Natural killer cell (primary cell): ENCODE measurements around the gene ELMO3. TPM values are rescaled to one million over a fixed set of nuclear protein-coding genes. Genes with fewer than 3 reads are reported as not detected.

ENCODE experiments used
- ATAC-seq, 3 donors: fragments of 150-1000 bp in 2 of 3; fragments of 200-7000 bp in 1 of 3; cut with Tn5 transposase; 1 replicate in 1 of 3; 2 replicates in 2 of 3; pipeline ENCODE4 v1.10.0; 2021; ENCODE audit warnings: mild to moderate bottlenecking in 2 of 3, moderate library complexity in 2 of 3
- DNase-seq, 2 donors: peaks; one replicate each; pipeline versions ENCODE4 v3.0.0 to v3.0.0-alpha.2; 2013 to 2021; ENCODE audit warnings: mixed read lengths in 1 of 2
- H3K27ac ChIP-seq: one replicate; pipeline ENCODE4 v1.5.1; 2013; ENCODE audit warnings: mild to moderate bottlenecking, low read length
- H3K27me3 ChIP-seq: one replicate; pipeline ENCODE4 v1.6.1; 2013; ENCODE audit warnings: low read length; ENCODE audit not compliant: control insufficient read depth, insufficient read depth
- H3K36me3 ChIP-seq: one replicate; pipeline ENCODE4 v1.6.1; 2013; ENCODE audit warnings: low read length; ENCODE audit not compliant: control insufficient read depth, insufficient read depth
- H3K4me1 ChIP-seq: one replicate; pipeline ENCODE4 v1.6.1; 2013; ENCODE audit warnings: low read length; ENCODE audit not compliant: control insufficient read depth, insufficient read depth
- H3K4me3 ChIP-seq: one replicate; pipeline ENCODE4 v1.5.1; 2013; ENCODE audit warnings: low read length
- H3K9me3 ChIP-seq: one replicate; pipeline ENCODE4 v1.6.1; 2013; ENCODE audit warnings: low read length; ENCODE audit not compliant: control insufficient read depth, insufficient read depth
- H3K27ac Mint-ChIP-seq, 2 donors: one replicate each; pipeline ENCODE4 v1.8.0; 2022; ENCODE audit warnings: mild to moderate bottlenecking in 2 of 2, mixed read lengths in 2 of 2, moderate library complexity in 1 of 2
- H3K27me3 Mint-ChIP-seq, 2 donors: one replicate each; pipeline ENCODE4 v1.8.0; 2022; ENCODE audit warnings: low read depth in 2 of 2, mixed read lengths in 2 of 2
- H3K36me3 Mint-ChIP-seq: one replicate; pipeline ENCODE4 v1.8.0; 2022; ENCODE audit warnings: mixed read lengths
- H3K4me1 Mint-ChIP-seq, 2 donors: one replicate each; pipeline ENCODE4 v1.8.0; 2022; ENCODE audit warnings: mixed read lengths in 2 of 2
- H3K4me3 Mint-ChIP-seq: one replicate; pipeline ENCODE4 v1.8.0; 2022; ENCODE audit warnings: mild to moderate bottlenecking, moderate library complexity, mixed read lengths
- H3K9me3 Mint-ChIP-seq, 2 donors: one replicate each; pipeline ENCODE4 v1.8.0; 2022; ENCODE audit warnings: mixed read lengths in 2 of 2
- CTCF ChIP-seq: fragments of 200-600 bp; IDR thresholded peaks from one replicate; pipeline ENCODE4 v1.8.0; 2022; ENCODE audit warnings: antibody characterized with exemption
- WGBS: methylation state at CpG from one replicate; pipeline ENCODE4 v1.1.7; 2013; ENCODE audit warnings: missing lambda C conversion rate; ENCODE audit not compliant: insufficient coverage; 5-methylcytosine and 5-hydroxymethylcytosine counted together
- intact Hi-C: fragments of 100-400 bp; cut with micrococcal nuclease; formaldehyde crosslinking; loops from one replicate; pipeline ENCODE4 v1.14.2; 2022
- total RNA-seq, 4 donors: library from RNA; stranded (reverse); fragments of 120-200 nt in 1 of 4; gene quantifications; one replicate each; pipeline versions ENCODE4 v1.2.3 to v1.2.4, GENCODE V29; 2013 to 2022

Gene ELMO3
- total RNA-seq, 3 donors from 2014 or later (not counting 1 experiment from before 2014, with no cell fraction given) = 1.9 to 3.3 (median 2.3) TPM

DNA sequence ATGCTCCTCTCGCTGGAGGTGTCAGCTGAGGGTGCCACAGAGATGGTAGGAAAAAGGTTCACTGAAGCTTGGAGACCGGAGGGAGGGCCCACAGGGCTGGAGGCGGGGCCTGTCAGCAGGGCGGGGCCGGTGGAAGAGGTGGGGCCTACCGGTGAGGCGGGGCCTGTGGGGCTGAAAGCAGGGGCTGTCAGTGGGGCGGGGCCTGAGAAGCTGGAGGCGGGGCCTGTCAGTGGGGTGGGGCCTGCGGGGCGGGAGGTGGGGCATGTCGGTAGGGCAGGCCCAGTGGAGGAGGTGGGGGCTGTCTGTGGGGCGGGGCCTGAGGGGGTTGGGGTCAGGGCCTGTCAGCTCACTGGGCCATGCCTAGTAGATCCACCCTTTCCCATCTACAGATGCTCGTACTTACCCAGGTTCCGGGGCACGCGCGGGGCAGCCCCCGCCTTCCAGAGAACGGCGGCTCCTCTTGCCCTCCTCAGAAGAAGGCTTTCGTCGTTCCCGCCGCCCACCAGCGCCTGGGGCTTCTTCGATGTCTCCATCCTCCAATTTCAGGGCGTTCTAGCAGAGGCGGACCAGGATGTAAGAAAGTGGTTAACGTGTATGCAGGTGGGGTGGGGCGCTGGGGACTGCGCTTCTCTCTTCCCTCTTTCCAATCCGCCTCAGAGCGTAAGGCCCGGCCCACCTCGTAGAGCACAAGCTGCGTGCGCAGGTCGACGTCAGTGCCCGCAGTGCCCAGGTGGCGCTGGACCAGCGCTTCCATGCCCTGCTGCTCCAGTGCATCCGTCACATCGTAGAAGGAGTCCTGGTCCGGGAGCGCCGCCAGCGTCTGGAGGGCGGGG is 37.8 kb downstream of the ELMO3 start:
- no peak for TF ChIP-seq CTCF
- Histone ChIP-seq H3K36me3 (peaks cover 47% of the 10 kb centered on the region), H3K27me3 (no peaks in the 10 kb centered on the region), H3K27ac (peak overlapping the region; percentile 12), H3K4me1 (no peaks in the 10 kb centered on the region), H3K4me3 (no peak overlapping the region), H3K9me3 (no peaks in the 10 kb centered on the region)
- H3K27me3 Mint-ChIP-seq = no peaks in the 10 kb centered on the region
- H3K4me1 Mint-ChIP-seq = peaks cover 6 to 29% of the 10 kb centered on the region in 2 donors
- H3K4me3 Mint-ChIP-seq = no peak overlapping the region
- no peaks in the 10 kb centered on the region for H3K36me3 Mint-ChIP-seq
- peak overlapping the region; percentile 30 to 63 for H3K27ac Mint-ChIP-seq
- no peaks in the 10 kb centered on the region for H3K9me3 Mint-ChIP-seq
- intact Hi-C loops = no loop called here
- 94% methylated on average over 49 of the region's 50 CpGs for WGBS
- DNase-seq = peak; percentile 50 to 78
- peak; percentile 83 to 94 (median 90) for ATAC-seq

- H3K4me3 ChIP-seq = no peak overlapping the region
- intact Hi-C loops = no loop called here
- ATAC-seq (no peak), DNase-seq (no peak)
- Mint-ChIP-seq H3K9me3 (no peaks in the 10 kb centered on the region), H3K4me3 (no peak overlapping the region), H3K4me1 (peaks cover 11 to 32% of the 10 kb centered on the region in 2 donors), H3K27me3 (no peaks in the 10 kb centered on the region), H3K36me3 (no peaks in the 10 kb centered on the region), H3K27ac (peak overlapping the region; percentile 9 to 63)
- no peak for TF ChIP-seq CTCF
- H3K27me3 ChIP-seq = no peaks in the 10 kb centered on the region
- 98% methylated on average over 13 of the region's 16 CpGs for WGBS
- H3K36me3 ChIP-seq = peaks cover 47% of the 10 kb centered on the region
- peaks cover 5% of the 10 kb centered on the region for H3K4me1 ChIP-seq
- no peaks in the 10 kb centered on the region for H3K9me3 ChIP-seq
- H3K27ac ChIP-seq = no peak overlapping the region
Observed at GRCh38 chr16:67237396-67238277, 38.7 kb downstream of the ELMO3 start.

DNA sequence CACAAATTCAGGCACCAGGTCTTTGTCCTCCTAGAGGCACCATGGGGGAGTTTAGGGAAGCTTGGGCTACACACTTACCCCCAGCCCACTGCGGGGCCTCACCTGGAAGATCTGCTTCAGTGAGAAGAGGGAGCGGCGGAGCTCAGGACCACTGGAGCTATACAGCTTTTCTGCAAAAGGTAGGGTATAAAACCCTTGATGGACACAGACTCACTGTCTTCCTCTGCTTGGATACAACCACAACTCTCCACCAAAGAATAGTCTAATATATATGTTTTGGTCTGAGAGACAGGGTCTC is 39.3 kb downstream of the ELMO3 start:
- no peaks in the 10 kb centered on the region for H3K9me3 Mint-ChIP-seq
- Histone ChIP-seq H3K27me3 (no peaks in the 10 kb centered on the region), H3K36me3 (peaks cover 46% of the 10 kb centered on the region), H3K4me1 (peaks cover 5% of the 10 kb centered on the region), H3K4me3 (no peak overlapping the region), H3K27ac (no peak overlapping the region), H3K9me3 (no peaks in the 10 kb centered on the region)
- no peak for TF ChIP-seq CTCF
- H3K36me3 Mint-ChIP-seq = no peaks in the 10 kb centered on the region
- no peak overlapping the region for H3K4me3 Mint-ChIP-seq
- H3K4me1 Mint-ChIP-seq = peaks cover 13 to 34% of the 10 kb centered on the region in 2 donors
- H3K27me3 Mint-ChIP-seq = no peaks in the 10 kb centered on the region
- intact Hi-C loops = no loop called here
- ATAC-seq (no peak), DNase-seq (no peak)
- 100% methylated on average over 1 of the region's 3 CpGs for WGBS
- H3K27ac Mint-ChIP-seq = peak overlapping the region in 1 of 2 donors; percentile 9
